ENCODE results near the gene GOLGA8T.
"Not testable (repeated sequence)": the region's sequence is repeated elsewhere in the genome, so short reads cannot be mapped to it uniquely, and the experiment has no call there.

GOLGA8T gene

GRCh38 chr15:30191639-30192038 is 56.8 kb downstream of the GOLGA8T start:
- DNase-seq: not testable (repeated sequence)

- DNase-seq: not testable (repeated sequence)
These were observed 57.4 kb downstream of the GOLGA8T start for GRCh38 chr15:30192119-30192745.

GRCh38 chr15:30192892-30193291 is 58.0 kb downstream of the GOLGA8T start:
- not testable (repeated sequence) for DNase-seq
